Measurements from ENCODE around the gene CROCC2.

Gene CROCC2

GRCh38 chr2:240931319-240931949 lies 25.3 kb downstream of the CROCC2 start:
- TF ChIP-seq, protein P1, sequence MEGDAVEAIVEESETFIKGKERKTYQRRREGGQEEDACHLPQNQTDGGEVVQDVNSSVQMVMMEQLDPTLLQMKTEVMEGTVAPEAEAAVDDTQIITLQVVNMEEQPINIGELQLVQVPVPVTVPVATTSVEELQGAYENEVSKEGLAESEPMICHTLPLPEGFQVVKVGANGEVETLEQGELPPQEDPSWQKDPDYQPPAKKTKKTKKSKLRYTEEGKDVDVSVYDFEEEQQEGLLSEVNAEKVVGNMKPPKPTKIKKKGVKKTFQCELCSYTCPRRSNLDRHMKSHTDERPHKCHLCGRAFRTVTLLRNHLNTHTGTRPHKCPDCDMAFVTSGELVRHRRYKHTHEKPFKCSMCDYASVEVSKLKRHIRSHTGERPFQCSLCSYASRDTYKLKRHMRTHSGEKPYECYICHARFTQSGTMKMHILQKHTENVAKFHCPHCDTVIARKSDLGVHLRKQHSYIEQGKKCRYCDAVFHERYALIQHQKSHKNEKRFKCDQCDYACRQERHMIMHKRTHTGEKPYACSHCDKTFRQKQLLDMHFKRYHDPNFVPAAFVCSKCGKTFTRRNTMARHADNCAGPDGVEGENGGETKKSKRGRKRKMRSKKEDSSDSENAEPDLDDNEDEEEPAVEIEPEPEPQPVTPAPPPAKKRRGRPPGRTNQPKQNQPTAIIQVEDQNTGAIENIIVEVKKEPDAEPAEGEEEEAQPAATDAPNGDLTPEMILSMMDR (IDR thresholded peaks at IDR 0.05): no peak

- TF ChIP-seq, protein P1 (IDR thresholded peaks at IDR 0.05): no peak
These were observed 26.0 kb downstream of the CROCC2 start for GRCh38 chr2:240932001-240932723.

DNA sequence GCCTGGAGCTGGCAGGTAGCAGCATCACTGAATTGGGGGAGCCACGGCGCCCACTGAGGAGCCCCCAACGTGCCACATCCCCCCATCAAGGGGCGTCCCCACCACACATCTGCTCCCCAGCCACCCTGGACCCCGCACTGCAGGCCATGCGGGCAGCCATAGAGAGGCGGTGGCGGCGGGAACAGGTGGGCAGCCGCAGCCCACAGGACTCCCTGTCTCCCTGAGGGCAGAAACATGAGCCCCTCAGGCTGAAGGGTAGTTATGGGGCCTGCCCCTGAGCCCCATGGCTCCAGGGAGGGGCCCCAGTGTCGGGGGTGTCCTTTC lies 26.6 kb downstream of the CROCC2 start:
- TF ChIP-seq, protein P1 (IDR thresholded peaks at IDR 0.05): no peak

DNA sequence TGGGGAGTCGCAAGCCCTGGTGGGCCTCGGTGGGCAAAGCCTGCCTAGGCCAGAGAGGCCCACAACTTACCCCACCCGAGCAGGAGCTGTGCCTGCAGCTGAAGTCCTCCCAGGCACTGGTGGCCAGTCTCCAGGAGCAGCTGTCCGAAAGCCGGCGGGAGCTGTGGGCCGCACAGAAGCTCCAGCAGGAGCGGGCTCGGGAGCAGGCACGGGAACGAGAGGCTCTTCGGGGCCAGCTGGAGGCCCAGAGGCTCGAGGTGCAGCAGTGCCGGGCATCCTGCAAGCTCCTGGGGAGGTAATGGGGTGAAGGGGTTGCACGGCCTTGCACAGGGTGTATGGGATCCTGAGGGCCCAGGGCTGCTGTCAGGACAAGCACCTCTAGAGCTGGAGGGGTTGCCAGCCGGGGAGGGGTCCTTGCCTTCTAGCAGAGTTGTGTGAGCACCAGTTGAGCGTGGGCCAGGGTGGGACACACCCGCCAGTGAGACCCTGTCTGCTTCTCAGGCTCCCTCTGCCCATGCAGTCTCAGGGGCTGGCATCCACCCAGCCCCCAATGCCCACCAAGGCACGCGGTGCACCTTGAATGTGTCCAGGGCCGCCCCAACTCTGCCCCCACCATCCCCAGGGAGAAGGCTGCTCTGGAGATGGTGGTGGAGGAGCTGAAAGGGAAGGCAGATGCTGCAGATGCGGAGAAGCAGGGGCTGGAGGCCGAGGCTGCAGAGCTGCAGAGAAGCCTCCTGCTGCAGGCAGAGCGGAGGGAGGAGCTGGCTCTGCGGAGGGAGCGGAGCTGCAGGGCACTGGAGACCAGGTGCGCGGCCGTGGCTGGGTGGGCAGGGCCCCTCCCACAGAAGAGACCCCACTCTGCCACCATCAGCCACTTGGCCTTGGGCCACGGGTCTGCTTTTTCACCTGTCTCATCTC lies 27.2 kb downstream of the CROCC2 start:
- TF ChIP-seq, protein P1 (IDR thresholded peaks at IDR 0.05): no peak

DNA sequence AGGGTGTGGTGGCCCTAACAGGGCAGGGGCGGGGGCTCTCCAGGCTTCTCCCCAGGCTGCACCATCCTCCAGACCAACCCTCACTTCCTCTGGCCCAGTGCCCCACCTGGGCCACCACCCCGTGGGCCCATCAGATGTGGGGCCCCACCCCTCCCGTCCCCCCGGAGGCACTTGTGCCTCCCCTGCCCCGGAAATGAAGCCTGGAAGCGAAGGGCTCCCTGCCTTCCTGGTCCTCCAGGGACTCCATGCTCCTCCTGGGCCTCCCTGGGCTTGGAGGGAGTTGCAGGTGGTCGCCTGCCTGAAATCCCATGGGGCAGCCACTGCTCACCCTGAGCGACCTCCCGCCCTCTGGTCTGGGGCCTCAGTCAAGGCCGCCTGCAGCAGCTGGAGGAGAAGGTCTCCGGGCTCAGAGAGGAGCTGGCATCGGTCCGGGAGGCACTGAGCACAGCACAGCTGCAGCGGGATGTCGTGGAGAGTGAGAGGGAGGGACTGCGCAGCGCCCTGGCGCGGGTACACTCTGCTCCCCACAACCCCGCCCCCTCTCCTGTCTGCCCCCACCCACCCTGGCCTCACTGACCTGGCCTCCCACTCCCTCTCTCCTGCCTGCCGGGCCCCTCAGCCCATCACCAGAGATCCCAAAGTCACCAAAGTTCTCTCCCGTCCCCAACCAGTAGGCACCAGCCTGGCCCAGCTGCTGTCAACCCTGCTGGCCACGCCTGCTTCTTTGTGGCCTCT lies 28.0 kb downstream of the CROCC2 start:
- TF ChIP-seq, protein P1 (IDR thresholded peaks at IDR 0.05): no peak

GRCh38 chr2:240934701-240935102 lies 28.6 kb downstream of the CROCC2 start:
- TF ChIP-seq, protein P1 (IDR thresholded peaks at IDR 0.05): no peak

Data from LNCAP (cell line).